GM12873 (cell line): Measurements from ENCODE around the gene LHFPL2.

ENCODE experiments used
- TF ChIP-seq, protein P1 (sequence below): IDR thresholded peaks from 2 replicates; pipeline ENCODE4 v1.5.1; 2012; ENCODE audit warnings: low read depth, mild to moderate bottlenecking, moderate library complexity, low read length, control low read depth; ENCODE audit not compliant: insufficient read depth; ENCODE audit errors: missing control alignments

The LHFPL2 gene

DNA sequence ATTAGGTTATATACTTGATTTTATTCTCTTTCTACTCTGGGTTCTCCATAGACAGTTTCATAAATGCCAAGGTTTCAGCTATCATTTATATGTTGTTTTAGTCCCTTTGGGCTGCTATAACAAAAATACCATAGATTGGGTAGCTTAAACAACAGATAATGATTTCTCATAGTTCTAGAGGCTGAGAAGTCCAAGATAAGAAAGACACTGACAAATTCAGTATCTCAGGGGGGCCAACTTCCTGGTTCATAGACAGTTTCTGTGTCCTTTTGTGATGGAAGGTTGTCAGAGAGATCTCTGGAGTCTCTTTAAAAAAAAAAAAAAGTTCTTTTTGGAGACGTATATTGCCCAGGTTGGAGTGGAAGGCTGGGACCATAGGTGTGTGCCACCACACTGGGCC, 174.8 kb downstream of the LHFPL2 start:
- TF ChIP-seq, protein P1, sequence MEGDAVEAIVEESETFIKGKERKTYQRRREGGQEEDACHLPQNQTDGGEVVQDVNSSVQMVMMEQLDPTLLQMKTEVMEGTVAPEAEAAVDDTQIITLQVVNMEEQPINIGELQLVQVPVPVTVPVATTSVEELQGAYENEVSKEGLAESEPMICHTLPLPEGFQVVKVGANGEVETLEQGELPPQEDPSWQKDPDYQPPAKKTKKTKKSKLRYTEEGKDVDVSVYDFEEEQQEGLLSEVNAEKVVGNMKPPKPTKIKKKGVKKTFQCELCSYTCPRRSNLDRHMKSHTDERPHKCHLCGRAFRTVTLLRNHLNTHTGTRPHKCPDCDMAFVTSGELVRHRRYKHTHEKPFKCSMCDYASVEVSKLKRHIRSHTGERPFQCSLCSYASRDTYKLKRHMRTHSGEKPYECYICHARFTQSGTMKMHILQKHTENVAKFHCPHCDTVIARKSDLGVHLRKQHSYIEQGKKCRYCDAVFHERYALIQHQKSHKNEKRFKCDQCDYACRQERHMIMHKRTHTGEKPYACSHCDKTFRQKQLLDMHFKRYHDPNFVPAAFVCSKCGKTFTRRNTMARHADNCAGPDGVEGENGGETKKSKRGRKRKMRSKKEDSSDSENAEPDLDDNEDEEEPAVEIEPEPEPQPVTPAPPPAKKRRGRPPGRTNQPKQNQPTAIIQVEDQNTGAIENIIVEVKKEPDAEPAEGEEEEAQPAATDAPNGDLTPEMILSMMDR: no peak

DNA sequence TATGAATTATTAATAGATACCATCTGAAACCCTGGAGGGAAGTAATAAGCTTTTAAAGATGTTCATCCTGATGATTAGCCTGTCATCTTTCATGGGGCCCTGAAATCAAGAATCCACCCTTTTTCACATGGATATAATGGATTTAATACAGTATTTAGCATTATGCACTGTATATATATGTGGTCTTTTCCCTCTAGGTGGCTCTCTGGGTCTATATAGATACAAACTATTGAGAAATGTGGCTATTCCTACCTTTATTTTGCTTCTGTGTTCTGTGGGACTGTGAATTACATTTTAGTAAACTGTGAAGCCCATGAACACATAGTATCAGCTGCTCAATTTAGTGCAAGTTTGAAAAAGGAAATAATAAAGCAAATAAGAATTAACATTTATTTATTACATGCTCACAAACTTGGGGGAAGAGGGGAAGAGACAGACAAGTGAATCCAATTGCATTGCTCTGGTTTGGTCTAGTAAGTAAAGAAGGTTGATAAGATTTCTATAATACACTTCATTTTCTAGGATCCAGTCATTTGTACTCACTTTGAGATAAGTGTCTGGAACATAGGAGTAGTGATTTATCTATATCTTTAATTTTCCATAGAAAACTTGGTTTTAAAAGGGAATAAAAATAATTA, 176.0 kb downstream of the LHFPL2 start:
- TF ChIP-seq, protein P1: peak; percentile 9

DNA sequence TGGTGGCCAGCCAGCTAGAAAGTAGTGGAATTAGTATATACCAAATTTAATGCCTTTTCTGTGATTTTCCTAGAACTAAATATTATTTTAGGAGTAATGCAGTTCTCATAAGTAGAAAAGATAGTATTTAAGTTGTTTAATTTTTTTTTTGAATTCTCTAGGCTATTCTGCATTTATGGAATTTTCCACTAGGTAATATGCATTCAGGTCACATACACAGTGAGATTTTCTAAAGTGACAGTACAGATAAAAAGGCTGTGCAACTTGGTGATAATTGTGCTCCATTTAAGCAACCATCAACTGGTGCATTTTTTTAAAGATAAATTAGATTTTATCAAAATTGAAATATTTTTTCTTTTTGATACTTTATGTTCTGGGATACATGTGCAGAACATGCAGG, 176.7 kb downstream of the LHFPL2 start:
- TF ChIP-seq, protein P1: no peak

DNA sequence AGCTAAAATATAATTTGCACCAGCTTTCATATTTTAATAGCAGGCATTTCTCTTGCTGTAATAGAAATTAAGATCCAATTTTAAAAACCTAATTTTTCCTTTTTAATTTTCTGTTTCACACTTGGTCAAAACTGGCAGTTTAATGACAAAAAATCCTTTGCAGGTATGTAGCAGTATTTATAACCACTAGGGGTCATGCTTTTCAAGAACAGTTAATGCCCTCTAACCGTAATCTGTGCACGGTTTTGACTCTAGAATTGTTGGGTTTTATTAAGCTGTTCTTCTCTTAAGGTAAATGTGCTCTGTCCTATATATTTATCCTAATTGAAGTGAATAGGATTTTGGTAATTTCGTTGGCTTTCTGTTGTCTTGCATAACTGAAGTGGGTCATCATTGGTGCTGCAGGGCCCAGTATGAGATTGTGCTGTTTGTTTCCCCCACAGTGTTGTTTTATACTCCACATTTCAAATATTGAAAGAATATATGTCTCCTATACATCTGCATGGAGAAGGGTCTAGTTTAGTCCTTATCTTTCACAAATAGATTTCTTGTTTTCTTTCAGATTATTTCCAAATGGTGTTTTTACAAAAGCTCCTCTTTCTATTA, 180.7 kb downstream of the LHFPL2 start:
- TF ChIP-seq, protein P1: peak; percentile 64

DNA sequence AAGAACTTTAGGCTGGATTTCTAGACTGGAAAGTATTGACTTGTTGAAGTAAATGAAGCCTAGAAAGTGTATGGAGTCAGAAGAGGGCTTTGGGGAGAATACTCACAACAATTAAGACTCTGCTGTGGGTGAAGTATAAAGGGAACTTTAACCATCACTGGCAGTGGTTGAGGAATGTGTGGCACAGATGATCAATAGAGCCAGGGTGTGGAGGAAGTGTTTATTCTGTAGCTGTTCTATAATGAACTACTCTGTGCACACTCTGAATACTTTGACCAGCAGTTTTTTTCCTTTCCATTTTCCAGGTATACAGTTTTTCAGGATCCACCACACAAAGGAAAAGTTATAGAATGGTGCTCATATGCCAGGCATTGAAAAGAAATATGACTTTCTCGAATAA, 181.4 kb downstream of the LHFPL2 start:
- TF ChIP-seq, protein P1: no peak

DNA sequence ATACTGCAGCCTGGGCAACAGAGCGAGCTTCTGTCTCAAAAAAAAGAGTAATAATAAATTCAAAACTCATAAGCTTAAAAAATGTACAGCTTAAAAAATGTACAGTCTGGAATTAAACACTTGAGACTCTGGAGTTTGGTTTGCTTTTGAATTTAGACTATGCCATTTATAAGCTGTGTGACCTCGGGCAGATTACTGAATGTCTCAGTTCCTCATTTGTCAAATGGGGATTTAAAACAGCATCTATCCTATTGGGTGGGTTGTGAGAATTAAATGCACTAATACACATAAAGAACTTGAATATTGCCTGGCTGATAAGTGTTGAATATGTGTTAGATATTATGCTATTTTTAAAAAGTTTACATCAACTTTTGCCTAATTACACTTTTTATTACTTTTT, 189.7 kb downstream of the LHFPL2 start:
- TF ChIP-seq, protein P1: no peak

DNA sequence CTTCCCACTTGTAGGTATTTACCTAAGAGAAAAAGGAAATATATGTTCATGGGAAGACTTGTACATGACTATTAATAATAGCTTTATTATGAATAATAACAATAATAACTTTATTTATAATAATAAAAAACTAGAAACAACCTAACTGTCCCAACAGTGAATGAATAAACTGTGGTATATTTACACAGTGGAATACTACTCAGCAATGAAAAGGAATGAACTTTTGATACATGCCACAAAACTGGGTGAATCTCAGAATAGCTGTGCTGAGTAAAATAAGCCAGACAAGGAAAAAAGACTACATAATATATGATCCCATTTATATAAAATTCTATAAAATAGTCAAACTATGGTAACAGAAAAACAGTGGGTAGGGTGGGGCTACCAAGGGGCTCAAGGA, 199.5 kb downstream of the LHFPL2 start:
- TF ChIP-seq, protein P1: no peak
